ENCODE measurements around the gene MGAT3. TPM values are rescaled to one million over a fixed set of nuclear protein-coding genes. Genes with fewer than 3 reads are reported as not detected.

MGAT3 gene
- total and polyA plus RNA-seq, 2 of the 13 experiments (the other 11 are each of a cell fraction or from before 2014, with no cell fraction given): 0.11 to 0.15 TPM

GRCh38 chr22:39522567-39523300 is 65.9 kb downstream of the MGAT3 start (continued):
- TF ChIP-seq ZNF609 (CRISPR knock-in tag; IDR thresholded peaks at IDR 0.05; ENCODE audit: borderline replicate concordance) (no peak), HINFP (CRISPR knock-in tag; IDR thresholded peaks at IDR 0.05; ENCODE audit: low read depth) (no peak), ZNF644 (CRISPR knock-in tag; IDR thresholded peaks at IDR 0.05; ENCODE audit: low read depth) (no peak), KIAA2018 (CRISPR knock-in tag; IDR thresholded peaks at IDR 0.05; ENCODE audit: borderline replicate concordance) (no peak), ZNF891 (CRISPR knock-in tag; IDR thresholded peaks at IDR 0.05) (no peak), ZNF496 (CRISPR knock-in tag; IDR thresholded peaks at IDR 0.05; ENCODE audit: insufficient replicate concordance) (no peak), NR2F1 (CRISPR knock-in tag; IDR thresholded peaks at IDR 0.05) (0 out of 4 replicates have a peak, but pooled peaks of 1 of the 2 experiments have one; percentile 29), KLF6 (CRISPR knock-in tag; IDR thresholded peaks at IDR 0.05) (no peak), CENPX (CRISPR knock-in tag; IDR thresholded peaks at IDR 0.05) (no peak), ZNF766 (CRISPR knock-in tag; IDR thresholded peaks at IDR 0.05; ENCODE audit: borderline replicate concordance) (0 out of 2 replicates have a peak, but pooled peaks have one; percentile 18), ZNF558 (CRISPR knock-in tag; IDR thresholded peaks at IDR 0.05; ENCODE audit: borderline replicate concordance) (no peak), ZFP62 (CRISPR knock-in tag; IDR thresholded peaks at IDR 0.05) (no peak), AGO1 (IDR thresholded peaks at IDR 0.05; ENCODE audit: low read depth, low read length, poor library complexity, severe bottlenecking) (no peak), ZNF605 (CRISPR knock-in tag; IDR thresholded peaks at IDR 0.05) (no peak)
